Left kidney (tissue), 8 donors: ENCODE measurements around the gene TMEM11. TPM values are rescaled to one million over a fixed set of nuclear protein-coding genes. Genes with fewer than 3 reads are reported as not detected.

Experiments used
- DNase-seq: peaks from one replicate; pipeline ENCODE4 v3.0.0-alpha.2; 2013
- long read RNA-seq, 8 donors: transcript quantifications; one replicate each; lab custom pipeline, GENCODE V29; 2026
- polyA plus RNA-seq: library from polyadenylated mRNA; unstranded; fragments of 120-200 nt; gene quantifications from one replicate; pipeline ENCODE4 v1.2.1, GENCODE V29; 2013; ENCODE audit not compliant: insufficient read length

Gene TMEM11
- polyA plus RNA-seq, result 18.4 TPM
- long read RNA-seq, donor 1, transcript TMEM11-202 (3 exons, 1,246 nt), result minor isoform, 5 of 39 reads
- long read RNA-seq, donor 1, transcript TMEM11-201 (2 exons, 2,095 nt), result major isoform, 34 of 39 reads
- long read RNA-seq, donor 1, partial matches to known transcripts, result 0 of 39 reads
- long read RNA-seq, donor 1, other reads (novel, unspliced or antisense), result 0 of 39 reads
- long read RNA-seq, donor 2, transcript TMEM11-201 (2 exons, 2,095 nt), result major isoform, 23 of 29 reads
- long read RNA-seq, donor 2, partial matches to known transcripts, result 0 of 29 reads
- long read RNA-seq, donor 2, other reads (novel, unspliced or antisense), result 0 of 29 reads
- long read RNA-seq, donor 3, transcript TMEM11-202 (3 exons, 1,246 nt), result minor isoform, 6 of 33 reads
- long read RNA-seq, donor 3, transcript TMEM11-201 (2 exons, 2,095 nt), result major isoform, 22 of 33 reads
- long read RNA-seq, donor 3, partial matches to known transcripts, result 5 of 33 reads
- long read RNA-seq, donor 3, other reads (novel, unspliced or antisense), result 0 of 33 reads
- long read RNA-seq, donor 4, partial matches to known transcripts, result 0 of 4 reads
- long read RNA-seq, donor 4, other reads (novel, unspliced or antisense), result 0 of 4 reads
- long read RNA-seq, donor 5, transcript TMEM11-202 (3 exons, 1,246 nt), result minor isoform, 7 of 84 reads
- long read RNA-seq, donor 5, transcript TMEM11-201 (2 exons, 2,095 nt), result major isoform, 57 of 84 reads
- long read RNA-seq, donor 5, partial matches to known transcripts, result 20 of 84 reads
- long read RNA-seq, donor 5, other reads (novel, unspliced or antisense), result 0 of 84 reads
- long read RNA-seq, donor 6, transcript TMEM11-202 (3 exons, 1,246 nt), result minor isoform, 5 of 40 reads
- long read RNA-seq, donor 6, transcript TMEM11-201 (2 exons, 2,095 nt), result major isoform, 35 of 40 reads
- long read RNA-seq, donor 6, partial matches to known transcripts, result 0 of 40 reads
- long read RNA-seq, donor 6, other reads (novel, unspliced or antisense), result 0 of 40 reads
- long read RNA-seq, donor 7, transcript TMEM11-202 (3 exons, 1,246 nt), result minor isoform, 8 of 73 reads
- long read RNA-seq, donor 7, transcript TMEM11-201 (2 exons, 2,095 nt), result major isoform, 42 of 73 reads
- long read RNA-seq, donor 7, partial matches to known transcripts, result 23 of 73 reads
- long read RNA-seq, donor 7, other reads (novel, unspliced or antisense), result 0 of 73 reads
- long read RNA-seq, donor 8, transcript TMEM11-201 (2 exons, 2,095 nt), result major isoform, 10 of 13 reads
- long read RNA-seq, donor 8, partial matches to known transcripts, result 0 of 13 reads
- long read RNA-seq, donor 8, other reads (novel, unspliced or antisense), result 0 of 13 reads

DNA sequence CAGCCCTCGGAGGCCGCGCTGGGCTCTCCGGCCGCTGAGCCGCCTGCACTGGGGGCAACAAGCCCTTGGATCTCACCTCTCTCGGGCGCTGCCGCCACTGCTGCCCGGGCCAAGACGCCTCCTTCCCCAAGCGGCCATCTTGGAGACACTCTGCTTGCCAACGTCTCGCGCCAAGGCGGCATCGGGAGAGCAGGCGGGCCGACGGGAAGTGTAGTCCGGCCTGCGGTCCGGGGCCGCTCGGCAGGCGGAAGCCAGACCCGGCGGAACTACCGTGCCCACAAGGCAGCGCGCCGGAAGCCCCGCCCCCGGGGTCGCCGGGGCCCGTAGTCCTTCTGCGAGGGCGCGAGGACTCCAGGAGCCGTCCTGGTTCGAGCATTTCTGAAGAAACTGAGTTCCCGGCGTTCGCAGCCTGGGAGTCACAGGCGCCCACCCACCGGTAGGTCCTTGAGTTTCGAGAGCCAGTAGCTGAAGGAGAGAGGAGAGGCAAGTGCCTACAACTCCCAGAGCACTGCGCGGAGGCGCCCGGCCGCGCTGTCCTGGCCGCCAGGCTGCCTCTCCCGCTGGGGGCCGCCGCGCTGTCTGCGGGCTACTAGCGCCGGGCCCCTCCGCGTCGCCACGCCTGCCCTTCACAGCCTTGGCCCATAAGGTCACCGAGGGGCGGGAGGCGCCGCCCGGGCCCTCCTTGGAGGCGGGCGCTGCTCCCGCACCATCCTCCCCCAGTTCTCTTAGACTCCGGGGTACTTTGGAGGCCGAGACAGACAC, at the start of gene TMEM11:
Gene TMEM11, minus strand, starts transcription at position 147 of the 762 bp plus-strand sequence. Its CDS starts 9 bp downstream, at position 138.
- peak; percentile 93 for DNase-seq

GRCh38 chr17:21263376-21263775, 49.4 kb upstream of the TMEM11 start:
- DNase-seq, result no peak

- no peak for DNase-seq
Observed at GRCh38 chr17:21262259-21262993, 48.5 kb upstream of the TMEM11 start.

GRCh38 chr17:21258593-21258992, 44.6 kb upstream of the TMEM11 start:
- DNase-seq, result no peak

- no peak for DNase-seq
Observed at GRCh38 chr17:21253646-21254441, 39.9 kb upstream of the TMEM11 start.

DNA sequence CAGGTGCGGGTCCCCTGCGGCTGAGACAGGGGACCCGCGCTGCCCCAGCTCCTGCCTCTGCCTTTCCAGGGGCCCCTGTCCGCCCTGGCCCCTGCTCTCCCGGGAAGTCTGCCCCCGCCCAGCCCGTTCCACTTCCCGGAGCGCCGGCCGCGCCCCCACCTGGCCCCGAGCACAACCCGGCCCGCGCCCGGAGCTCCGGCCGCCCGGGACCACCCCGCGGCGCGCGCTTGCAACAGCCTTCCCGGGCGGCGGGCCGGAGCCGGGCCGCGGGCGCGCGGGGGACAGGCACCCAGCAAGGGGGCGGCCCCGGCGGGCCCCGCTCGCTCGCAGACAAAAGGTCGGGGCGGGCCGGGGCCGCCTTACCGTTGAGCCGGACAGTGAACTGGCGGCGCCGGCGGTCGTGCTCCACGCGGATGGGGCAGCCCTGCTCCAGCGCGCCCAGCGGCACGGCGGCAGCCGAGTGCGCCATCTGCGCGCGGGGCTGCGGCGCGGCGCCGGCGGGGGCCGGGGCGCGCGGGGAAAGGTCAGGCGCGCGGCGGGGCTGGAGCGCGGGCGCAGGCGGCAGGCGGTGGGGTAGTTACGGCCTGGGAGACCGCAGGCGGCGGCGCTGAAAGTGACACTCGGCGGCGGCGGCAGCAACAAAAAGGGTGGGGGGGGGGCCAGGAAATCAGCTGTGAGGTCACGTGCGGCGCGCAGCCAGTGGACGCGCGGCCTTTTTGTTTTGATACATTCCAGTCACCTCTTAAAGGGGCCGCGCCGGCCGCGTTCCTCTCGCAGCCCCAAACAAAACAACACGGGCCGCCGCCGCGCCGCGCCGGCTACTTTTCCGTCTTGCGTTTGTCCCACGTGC, 39.1 kb upstream of the TMEM11 start, which contains the start of gene NATD1:
Gene NATD1, minus strand, starts transcription at position 615 of the 850 bp plus-strand sequence. Its CDS starts 146 bp downstream, at position 469.
- peak; percentile 84 for DNase-seq

DNA sequence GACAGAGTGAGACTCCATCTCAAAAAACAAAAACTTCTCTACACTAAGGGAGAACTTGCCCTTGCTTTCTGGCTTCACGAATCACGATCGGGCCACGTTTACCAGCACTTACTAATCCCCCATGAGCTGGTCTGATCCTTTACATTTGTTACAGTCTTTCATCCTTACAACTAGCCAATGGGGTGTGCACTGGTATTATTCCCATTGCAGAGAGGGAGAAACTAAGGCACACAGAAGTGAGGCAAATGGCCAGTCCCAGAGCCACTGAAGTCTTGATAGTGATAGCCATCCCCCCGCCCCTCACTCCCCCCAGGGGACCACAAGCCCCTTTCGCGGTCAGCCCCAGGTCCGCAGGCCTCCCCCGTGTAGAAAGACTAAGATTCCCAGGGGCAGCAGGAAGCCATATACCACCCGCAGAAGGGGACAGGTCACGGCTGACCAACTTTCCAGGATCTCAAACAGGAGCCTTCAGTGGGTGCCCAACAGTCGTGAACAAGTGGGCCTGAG, 38.4 kb upstream of the TMEM11 start:
- no peak for DNase-seq

DNA sequence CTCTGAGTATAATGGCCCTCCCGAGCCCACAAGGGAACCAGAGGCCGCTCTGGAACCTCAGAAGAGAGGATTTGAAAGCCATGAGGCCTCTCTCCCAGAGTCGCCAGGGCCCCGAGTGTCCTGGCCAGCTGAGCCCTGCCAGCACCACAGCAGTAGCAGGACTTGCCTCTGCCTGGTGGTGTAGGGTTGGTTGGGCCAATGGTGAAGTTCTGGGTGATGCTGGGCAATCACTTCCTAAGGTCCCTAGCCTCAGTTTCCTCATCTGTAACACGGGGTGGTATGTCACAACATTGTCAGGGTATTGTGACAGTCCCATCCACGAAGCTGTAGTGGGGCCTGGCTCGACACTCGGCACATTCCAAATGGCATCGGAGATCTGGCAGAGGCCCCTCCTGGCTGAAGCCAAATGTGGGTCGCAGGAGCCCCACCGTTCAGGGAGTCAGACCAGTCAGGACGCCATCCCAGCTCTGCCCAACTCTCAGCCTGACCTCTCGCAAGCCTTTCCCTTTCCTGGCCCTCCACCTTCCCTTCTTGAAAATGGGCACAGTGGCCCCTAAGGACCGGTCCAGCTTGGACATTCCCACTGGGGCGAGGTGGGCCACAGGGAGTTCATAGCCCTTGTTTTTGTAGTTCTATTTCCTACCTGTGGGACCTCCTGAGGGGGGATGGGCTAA, 37.5 kb upstream of the TMEM11 start:
- no peak for DNase-seq

DNA sequence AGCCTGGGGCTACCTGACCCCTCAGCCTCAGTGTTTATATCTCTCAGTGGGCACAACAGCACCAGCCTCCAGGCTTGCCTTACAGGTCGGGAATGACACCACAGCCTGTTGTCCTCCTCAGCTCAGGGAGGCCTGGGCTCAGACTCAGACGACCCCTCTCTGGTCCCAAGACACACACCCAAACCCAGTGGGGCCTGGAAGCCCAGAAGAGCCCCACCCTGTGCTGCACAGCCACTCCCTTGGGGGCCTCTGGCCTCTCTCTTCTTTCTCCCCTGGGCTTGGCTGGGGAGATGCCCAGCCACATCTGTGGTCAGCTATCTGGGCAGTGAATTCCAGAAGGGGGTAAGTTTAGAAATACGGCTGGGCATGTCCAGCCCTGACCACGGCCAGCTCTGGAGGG, 36.9 kb upstream of the TMEM11 start:
- no peak for DNase-seq

DNA sequence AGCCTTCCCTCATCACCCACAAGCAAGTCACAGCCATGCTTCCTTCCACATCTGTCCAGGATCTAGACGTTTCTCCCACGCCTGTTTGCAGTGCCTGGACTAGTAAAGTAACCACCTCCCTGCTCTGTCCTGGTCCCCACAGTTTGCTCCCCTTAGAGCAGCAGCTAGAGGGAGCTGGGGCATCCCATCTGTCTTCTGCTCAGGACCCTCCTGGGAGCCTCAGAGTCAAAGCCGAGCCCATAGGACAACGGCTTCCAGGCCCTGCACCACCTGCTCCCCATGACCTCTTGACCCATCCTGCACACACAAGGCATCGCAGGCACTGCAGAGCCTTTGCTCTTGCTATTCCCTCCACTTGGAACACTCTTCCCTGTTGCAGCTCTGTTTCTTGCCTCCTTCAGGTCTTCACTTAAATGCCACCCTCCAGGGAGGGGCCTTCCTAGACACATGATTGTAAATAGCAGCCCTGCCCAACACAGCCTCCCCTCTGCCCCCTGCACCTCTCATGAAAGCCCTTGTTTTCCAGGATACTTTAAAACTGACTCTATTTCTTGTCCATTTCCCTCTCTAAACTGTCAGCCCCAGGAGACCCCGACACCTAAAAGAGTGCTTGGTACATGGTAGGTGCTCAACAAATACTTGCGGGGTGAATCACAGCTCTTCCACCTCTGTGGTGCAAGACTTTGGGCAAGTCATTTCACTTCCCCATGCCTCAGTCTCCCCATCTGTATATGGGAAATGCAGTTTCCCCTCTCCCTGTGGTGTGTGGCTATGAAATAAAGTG, 36.2 kb upstream of the TMEM11 start:
- DNase-seq, result no peak

- DNase-seq, result no peak
Observed at GRCh38 chr17:21249086-21249795, 35.3 kb upstream of the TMEM11 start.

- no peak for DNase-seq
Observed at GRCh38 chr17:21248500-21248899, 34.5 kb upstream of the TMEM11 start.

DNA sequence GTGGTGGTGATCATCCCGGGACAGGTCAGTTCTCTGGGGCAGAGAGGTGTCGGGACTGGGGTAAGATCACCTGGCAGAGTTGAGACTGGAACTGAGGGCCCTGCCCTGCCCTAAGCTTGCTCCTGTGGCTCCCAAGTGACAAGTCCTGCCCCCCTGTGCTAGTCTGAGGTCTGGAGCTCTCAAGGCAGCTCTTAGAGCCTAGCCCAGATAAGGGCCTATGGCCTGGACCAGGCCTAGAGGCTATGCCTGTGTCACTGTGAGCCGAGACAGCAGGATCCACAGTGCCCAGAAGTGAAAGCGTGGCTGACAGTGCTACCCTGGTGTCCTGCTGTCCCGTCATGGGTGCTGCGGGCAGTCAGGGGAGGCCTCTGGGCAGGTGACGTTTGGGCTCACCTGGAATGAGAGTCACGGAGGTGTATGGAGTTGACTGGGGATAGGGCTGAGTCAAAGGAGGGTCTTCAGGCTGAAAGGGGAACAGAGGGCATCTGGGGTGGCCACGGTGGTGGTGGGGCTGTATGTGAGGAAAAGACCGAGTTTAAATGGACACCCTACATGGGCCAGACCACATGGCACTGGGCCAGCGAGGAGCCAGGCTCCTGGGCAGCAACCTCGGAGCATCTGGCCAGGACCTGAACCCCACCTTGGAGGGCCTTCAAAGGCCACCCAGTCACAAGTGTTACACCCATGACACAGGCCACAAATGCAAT, 33.7 kb upstream of the TMEM11 start:
- DNase-seq, result no peak

- no peak for DNase-seq
Observed at GRCh38 chr17:21246698-21247097, 32.7 kb upstream of the TMEM11 start.

GRCh38 chr17:21245639-21246084, 31.7 kb upstream of the TMEM11 start:
- no peak for DNase-seq
